ENCODE results near the gene RNF39.
A peak's percentile ranks its signal among the peaks of the same experiment; 100 is the strongest.

RNF39 gene

GRCh38 chr6:30066082-30066481, 9.5 kb downstream of the RNF39 start:
- TF ChIP-seq, protein P1, sequence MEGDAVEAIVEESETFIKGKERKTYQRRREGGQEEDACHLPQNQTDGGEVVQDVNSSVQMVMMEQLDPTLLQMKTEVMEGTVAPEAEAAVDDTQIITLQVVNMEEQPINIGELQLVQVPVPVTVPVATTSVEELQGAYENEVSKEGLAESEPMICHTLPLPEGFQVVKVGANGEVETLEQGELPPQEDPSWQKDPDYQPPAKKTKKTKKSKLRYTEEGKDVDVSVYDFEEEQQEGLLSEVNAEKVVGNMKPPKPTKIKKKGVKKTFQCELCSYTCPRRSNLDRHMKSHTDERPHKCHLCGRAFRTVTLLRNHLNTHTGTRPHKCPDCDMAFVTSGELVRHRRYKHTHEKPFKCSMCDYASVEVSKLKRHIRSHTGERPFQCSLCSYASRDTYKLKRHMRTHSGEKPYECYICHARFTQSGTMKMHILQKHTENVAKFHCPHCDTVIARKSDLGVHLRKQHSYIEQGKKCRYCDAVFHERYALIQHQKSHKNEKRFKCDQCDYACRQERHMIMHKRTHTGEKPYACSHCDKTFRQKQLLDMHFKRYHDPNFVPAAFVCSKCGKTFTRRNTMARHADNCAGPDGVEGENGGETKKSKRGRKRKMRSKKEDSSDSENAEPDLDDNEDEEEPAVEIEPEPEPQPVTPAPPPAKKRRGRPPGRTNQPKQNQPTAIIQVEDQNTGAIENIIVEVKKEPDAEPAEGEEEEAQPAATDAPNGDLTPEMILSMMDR (IDR thresholded peaks at IDR 0.05; ENCODE audit: low read depth, low read length, missing control alignments): no peak
- no peak for DNase-seq (ENCODE audit: low read depth)
- H3K4me3 ChIP-seq (ENCODE audit: low read depth, low read length): peak overlapping the region; percentile 52

DNA sequence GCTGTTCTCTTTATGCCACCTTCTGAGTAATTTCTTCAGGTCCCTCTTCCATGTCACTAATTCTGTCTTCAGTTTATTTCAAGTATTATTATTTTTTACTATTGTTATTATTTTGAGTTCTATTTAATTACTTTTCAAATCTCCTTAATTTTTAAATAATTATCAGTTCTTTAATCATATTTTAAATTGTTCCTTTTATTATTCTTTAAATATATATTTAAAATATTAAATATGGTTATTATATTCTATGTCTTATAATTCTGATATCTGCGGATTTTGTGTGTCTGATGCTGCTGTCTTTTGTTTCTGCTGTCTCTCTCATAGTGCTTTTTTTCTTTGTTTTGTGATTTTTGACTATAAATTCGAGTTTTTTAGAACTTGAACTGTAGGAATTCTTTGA, 12.3 kb downstream of the RNF39 start:
- H3K4me3 ChIP-seq (ENCODE audit: low read depth, low read length): no peak overlapping the region
- no peak for DNase-seq (ENCODE audit: low read depth)
- TF ChIP-seq, protein P1 (IDR thresholded peaks at IDR 0.05; ENCODE audit: low read depth, low read length, missing control alignments): no peak

- H3K4me3 ChIP-seq (ENCODE audit: low read depth, low read length): peak overlapping the region; percentile 95; the same call in 1 of the 2 replicates
- TF ChIP-seq, protein P1 (IDR thresholded peaks at IDR 0.05; ENCODE audit: low read depth, low read length, missing control alignments): no peak
These were observed 12.9 kb downstream of the RNF39 start for GRCh38 chr6:30062471-30063178.

GRCh38 chr6:30061858-30062458, 13.6 kb downstream of the RNF39 start:
- no peak for DNase-seq (ENCODE audit: low read depth)
- H3K4me3 ChIP-seq (ENCODE audit: low read depth, low read length): peak overlapping the region; percentile 95
- TF ChIP-seq, protein P1 (IDR thresholded peaks at IDR 0.05; ENCODE audit: low read depth, low read length, missing control alignments): no peak

More at GRCh38 chr6:30062471-30063178, 12.9 kb downstream of the RNF39 start:
- no peak for DNase-seq (ENCODE audit: low read depth)

- DNase-seq (ENCODE audit: low read depth): peak; percentile 83
- TF ChIP-seq, protein P1 (IDR thresholded peaks at IDR 0.05; ENCODE audit: low read depth, low read length, missing control alignments): no peak
- H3K4me3 ChIP-seq (ENCODE audit: low read depth, low read length): peak within 1 kb of the TSS; percentile 95
These were observed 14.3 kb downstream of the RNF39 start, which contains the start of gene POLR1H for GRCh38 chr6:30061092-30061857. Gene POLR1H (plus strand): TSS chr6:30061265. CDS start chr6:30061525, 260 bp downstream.

GRCh38 chr6:30060606-30061091, 14.9 kb downstream of the RNF39 start:
- TF ChIP-seq, protein P1 (IDR thresholded peaks at IDR 0.05; ENCODE audit: low read depth, low read length, missing control alignments): no peak

More at GRCh38 chr6:30060606-30061091, 14.9 kb downstream of the RNF39 start:
- no peak for DNase-seq (ENCODE audit: low read depth)
- H3K4me3 ChIP-seq (ENCODE audit: low read depth, low read length): peak overlapping the region; percentile 95

Measured in GM12864 (cell line).